ENCODE measurements around the gene GORASP2.
"Not testable (repeated sequence)": the region's sequence is repeated elsewhere in the genome, so short reads cannot be mapped to it uniquely, and the experiment has no call there.

Gene GORASP2

GRCh38 chr2:170895023-170895757 is 33.9 kb upstream of the GORASP2 start:
- Histone ChIP-seq H3K27ac (no peak overlapping the region), H3K36me3 (no peaks in the 10 kb centered on the region), H3K27me3 (no peaks in the 10 kb centered on the region), H3K4me1 (ENCODE audit: control insufficient read depth in 1 of 2, insufficient read depth in 1 of 2, low read depth in 1 of 2, low read length in 1 of 2) (no peaks in the 10 kb centered on the region), H3K4me3 (ENCODE audit: low read depth in 1 of 2, low read length in 1 of 2) (no peak overlapping the region), H3K9me3 (no peaks in the 10 kb centered on the region)
- TF ChIP-seq, protein P1, sequence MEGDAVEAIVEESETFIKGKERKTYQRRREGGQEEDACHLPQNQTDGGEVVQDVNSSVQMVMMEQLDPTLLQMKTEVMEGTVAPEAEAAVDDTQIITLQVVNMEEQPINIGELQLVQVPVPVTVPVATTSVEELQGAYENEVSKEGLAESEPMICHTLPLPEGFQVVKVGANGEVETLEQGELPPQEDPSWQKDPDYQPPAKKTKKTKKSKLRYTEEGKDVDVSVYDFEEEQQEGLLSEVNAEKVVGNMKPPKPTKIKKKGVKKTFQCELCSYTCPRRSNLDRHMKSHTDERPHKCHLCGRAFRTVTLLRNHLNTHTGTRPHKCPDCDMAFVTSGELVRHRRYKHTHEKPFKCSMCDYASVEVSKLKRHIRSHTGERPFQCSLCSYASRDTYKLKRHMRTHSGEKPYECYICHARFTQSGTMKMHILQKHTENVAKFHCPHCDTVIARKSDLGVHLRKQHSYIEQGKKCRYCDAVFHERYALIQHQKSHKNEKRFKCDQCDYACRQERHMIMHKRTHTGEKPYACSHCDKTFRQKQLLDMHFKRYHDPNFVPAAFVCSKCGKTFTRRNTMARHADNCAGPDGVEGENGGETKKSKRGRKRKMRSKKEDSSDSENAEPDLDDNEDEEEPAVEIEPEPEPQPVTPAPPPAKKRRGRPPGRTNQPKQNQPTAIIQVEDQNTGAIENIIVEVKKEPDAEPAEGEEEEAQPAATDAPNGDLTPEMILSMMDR (IDR thresholded peaks at IDR 0.05) = no peak

GRCh38 chr2:170896622-170897021 is 32.4 kb upstream of the GORASP2 start:
- no peaks in the 10 kb centered on the region for H3K36me3 ChIP-seq
- H3K9me3 ChIP-seq = no peaks in the 10 kb centered on the region
- no peak overlapping the region for H3K4me3 ChIP-seq (ENCODE audit: low read depth in 1 of 2, low read length in 1 of 2)
- TF ChIP-seq, protein P1 (IDR thresholded peaks at IDR 0.05) = no peak
- no peaks in the 10 kb centered on the region for H3K4me1 ChIP-seq (ENCODE audit: control insufficient read depth in 1 of 2, insufficient read depth in 1 of 2, low read depth in 1 of 2, low read length in 1 of 2)
- H3K27me3 ChIP-seq = no peaks in the 10 kb centered on the region
- H3K27ac ChIP-seq = no peak overlapping the region

GRCh38 chr2:170897108-170897507 is 31.9 kb upstream of the GORASP2 start:
- no peaks in the 10 kb centered on the region for H3K9me3 ChIP-seq
- TF ChIP-seq, protein P1 (IDR thresholded peaks at IDR 0.05) = no peak
- H3K4me1 ChIP-seq (ENCODE audit: control insufficient read depth in 1 of 2, insufficient read depth in 1 of 2, low read depth in 1 of 2, low read length in 1 of 2) = no peaks in the 10 kb centered on the region
- H3K4me3 ChIP-seq (ENCODE audit: low read depth in 1 of 2, low read length in 1 of 2) = no peak overlapping the region
- no peaks in the 10 kb centered on the region for H3K27me3 ChIP-seq
- H3K27ac ChIP-seq = no peak overlapping the region
- no peaks in the 10 kb centered on the region for H3K36me3 ChIP-seq

DNA sequence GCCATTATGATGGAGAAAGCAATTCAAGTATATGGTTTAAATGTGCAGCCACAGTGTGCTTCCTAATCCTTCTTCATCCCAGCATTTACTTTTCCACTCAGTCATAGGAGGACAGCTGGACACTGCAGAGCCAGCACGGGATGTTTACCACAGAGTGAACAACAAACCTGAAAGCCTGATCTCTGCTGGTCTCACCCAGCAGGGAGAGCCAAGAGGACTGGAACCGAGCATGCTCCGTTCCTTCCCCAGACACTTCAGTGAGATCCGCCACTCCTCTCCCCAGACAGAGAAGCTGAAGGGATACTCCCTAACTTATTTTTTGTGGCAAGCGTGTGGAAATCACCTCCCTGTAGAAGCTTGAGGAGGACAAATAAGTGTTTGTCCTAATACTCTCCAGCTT is 23.2 kb upstream of the GORASP2 start:
- Histone ChIP-seq H3K36me3 (no peaks in the 10 kb centered on the region), H3K4me3 (ENCODE audit: low read depth in 1 of 2, low read length in 1 of 2) (no peak overlapping the region), H3K4me1 (ENCODE audit: control insufficient read depth in 1 of 2, insufficient read depth in 1 of 2, low read depth in 1 of 2, low read length in 1 of 2) (no peaks in the 10 kb centered on the region), H3K27me3 (peaks cover 3% of the 10 kb centered on the region), H3K27ac (no peak overlapping the region), H3K9me3 (peaks cover 4% of the 10 kb centered on the region)
- TF ChIP-seq, protein P1 (IDR thresholded peaks at IDR 0.05) = no peak

DNA sequence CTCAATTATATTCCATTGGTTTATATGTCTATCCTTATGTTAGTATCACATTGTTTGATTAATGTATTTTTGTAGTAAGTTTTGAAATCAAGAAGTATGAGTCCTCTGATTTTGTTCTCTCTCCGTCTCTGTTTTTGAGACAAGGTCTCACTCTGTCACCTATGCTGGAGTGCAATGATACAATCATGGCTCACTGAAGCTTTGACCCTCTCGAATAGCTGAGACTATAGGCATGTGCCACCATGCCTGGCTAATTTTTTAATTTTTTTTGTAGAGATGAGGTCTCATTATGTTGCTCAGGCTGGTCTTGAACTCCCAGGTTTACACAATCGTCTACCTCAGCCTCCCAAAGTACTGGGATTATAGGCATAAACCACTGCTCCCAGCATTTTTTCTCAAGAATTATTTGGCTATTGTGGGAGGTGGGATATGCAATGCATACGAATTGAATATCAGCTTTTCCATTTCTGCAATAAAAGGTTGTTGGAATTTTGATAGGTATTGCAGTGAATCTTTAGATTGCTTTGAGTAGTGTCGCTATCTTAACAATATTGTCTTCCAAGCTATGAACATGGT is 17.7 kb upstream of the GORASP2 start:
- no peak overlapping the region for H3K4me3 ChIP-seq (ENCODE audit: low read depth in 1 of 2, low read length in 1 of 2)

DNA sequence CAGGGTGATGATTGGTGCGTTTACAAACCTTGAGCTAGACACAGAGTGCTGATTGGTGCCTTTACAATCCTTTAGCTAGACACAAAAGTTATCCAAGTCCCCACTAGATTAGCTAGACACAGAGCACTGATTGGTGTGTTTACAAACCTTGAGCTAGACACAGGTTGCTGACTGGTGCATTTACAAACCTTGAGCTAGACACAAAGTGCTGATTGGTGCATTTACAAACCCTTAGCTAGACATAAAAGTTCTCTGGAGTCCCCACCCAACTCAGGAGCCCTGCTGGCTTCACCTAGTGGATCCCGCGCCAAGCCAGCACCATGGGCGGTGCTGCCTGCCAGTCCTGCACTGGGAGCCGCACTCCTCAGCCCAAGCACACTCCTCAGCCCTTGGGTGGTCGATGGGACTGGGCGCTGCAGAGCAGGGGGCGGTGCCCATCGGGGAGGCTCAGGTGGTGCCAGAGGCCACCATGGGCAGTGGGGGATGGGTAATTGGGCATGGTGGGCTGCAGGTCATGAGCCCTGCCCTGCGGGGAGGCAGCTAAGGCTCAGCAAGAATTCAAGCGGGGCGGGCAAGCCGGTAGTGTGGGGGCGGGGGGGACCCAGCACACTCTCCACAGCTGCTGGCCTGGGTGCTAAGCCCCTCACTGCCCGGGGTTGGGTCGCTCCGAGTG is 13.9 kb upstream of the GORASP2 start:
- H3K4me1 ChIP-seq (ENCODE audit: control insufficient read depth in 1 of 2, insufficient read depth in 1 of 2, low read depth in 1 of 2, low read length in 1 of 2); H3K27me3 ChIP-seq; H3K27ac ChIP-seq; H3K4me3 ChIP-seq (ENCODE audit: low read depth in 1 of 2, low read length in 1 of 2); H3K36me3 ChIP-seq: not testable (repeated sequence)
- H3K9me3 ChIP-seq = peaks cover 27% of the 10 kb centered on the region

More for the DNA sequence above, 17.7 kb upstream of the GORASP2 start:
- Histone ChIP-seq H3K4me1 (ENCODE audit: control insufficient read depth in 1 of 2, insufficient read depth in 1 of 2, low read depth in 1 of 2, low read length in 1 of 2) (no peaks in the 10 kb centered on the region), H3K27ac (no peak overlapping the region), H3K36me3 (no peaks in the 10 kb centered on the region), H3K27me3 (no peaks in the 10 kb centered on the region), H3K9me3 (peaks cover 12% of the 10 kb centered on the region)
- TF ChIP-seq, protein P1 (IDR thresholded peaks at IDR 0.05) = no peak
